Measurements from ENCODE around the gene PON2.

GRCh38 chr7:95368235-95368634 lies 66.6 kb downstream of the PON2 start:
- no peak for TF ChIP-seq POLR2AphosphoS5 (IDR thresholded peaks at IDR 0.05)
- TF ChIP-seq CTCF (IDR thresholded peaks at IDR 0.05) = no peak
- no peak for TF ChIP-seq POLR2A (IDR thresholded peaks at IDR 0.05)
